ENCODE measurements around the gene UBE2E2.

The UBE2E2 gene

DNA sequence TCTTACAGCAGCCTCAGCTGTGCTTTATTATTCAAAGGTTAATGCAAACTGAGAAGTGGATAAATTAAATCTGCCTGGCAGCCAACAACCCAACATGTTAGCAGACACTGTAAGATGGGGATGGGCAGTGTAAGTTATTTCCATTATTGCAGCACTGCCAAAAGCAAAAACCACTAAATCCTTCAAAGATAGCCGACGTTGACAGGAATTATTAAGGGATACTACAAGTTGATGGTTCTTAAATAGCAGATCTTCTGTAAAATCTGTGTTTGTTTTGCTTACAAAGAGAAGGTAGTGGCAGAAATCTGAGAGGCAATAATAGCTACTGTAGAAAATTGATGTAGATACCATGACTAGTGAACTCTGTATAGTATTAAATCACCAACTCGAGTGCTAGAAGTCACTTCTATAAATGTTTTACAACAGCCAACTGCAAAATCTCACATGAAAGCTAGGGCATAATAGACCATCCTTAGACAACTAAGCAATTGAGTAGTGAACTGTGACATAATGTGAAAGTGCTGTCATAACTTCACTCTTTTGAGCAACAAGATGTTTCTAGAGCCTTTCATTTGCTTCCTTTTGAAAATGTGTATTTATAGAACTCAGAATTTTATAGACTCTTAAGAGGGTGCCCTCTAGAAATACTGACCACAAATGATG is 278.6 kb downstream of the UBE2E2 start:
- no peak overlapping the region for H3K4me3 ChIP-seq (ENCODE audit: low read depth, low read length)
- no peak for DNase-seq (ENCODE audit: low read depth)
- TF ChIP-seq, protein P1, sequence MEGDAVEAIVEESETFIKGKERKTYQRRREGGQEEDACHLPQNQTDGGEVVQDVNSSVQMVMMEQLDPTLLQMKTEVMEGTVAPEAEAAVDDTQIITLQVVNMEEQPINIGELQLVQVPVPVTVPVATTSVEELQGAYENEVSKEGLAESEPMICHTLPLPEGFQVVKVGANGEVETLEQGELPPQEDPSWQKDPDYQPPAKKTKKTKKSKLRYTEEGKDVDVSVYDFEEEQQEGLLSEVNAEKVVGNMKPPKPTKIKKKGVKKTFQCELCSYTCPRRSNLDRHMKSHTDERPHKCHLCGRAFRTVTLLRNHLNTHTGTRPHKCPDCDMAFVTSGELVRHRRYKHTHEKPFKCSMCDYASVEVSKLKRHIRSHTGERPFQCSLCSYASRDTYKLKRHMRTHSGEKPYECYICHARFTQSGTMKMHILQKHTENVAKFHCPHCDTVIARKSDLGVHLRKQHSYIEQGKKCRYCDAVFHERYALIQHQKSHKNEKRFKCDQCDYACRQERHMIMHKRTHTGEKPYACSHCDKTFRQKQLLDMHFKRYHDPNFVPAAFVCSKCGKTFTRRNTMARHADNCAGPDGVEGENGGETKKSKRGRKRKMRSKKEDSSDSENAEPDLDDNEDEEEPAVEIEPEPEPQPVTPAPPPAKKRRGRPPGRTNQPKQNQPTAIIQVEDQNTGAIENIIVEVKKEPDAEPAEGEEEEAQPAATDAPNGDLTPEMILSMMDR (IDR thresholded peaks at IDR 0.05; ENCODE audit: low read depth, low read length, missing control alignments), result no peak

DNA sequence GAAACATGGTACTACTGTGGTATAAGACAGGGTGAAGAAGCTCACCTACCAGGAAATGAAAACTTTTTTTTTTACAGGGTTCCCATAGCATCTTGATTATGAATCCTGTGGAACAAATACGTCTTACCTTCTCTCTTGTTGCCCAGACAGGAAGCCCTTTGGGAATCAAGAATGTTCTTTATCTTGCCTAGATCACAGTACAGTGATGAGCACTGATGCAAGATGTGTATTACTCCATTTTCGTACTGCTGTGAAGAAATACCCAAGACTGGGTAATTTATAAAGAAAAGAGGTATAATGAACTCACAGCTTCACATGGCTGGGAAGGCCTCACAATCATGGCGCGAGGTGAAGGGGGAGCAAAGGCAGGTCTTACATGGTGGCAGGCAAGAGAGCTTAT is 281.3 kb downstream of the UBE2E2 start:
- no peak for DNase-seq (ENCODE audit: low read depth)
- no peak overlapping the region for H3K4me3 ChIP-seq (ENCODE audit: low read depth, low read length)
- TF ChIP-seq, protein P1 (IDR thresholded peaks at IDR 0.05; ENCODE audit: low read depth, low read length, missing control alignments), result no peak

DNA sequence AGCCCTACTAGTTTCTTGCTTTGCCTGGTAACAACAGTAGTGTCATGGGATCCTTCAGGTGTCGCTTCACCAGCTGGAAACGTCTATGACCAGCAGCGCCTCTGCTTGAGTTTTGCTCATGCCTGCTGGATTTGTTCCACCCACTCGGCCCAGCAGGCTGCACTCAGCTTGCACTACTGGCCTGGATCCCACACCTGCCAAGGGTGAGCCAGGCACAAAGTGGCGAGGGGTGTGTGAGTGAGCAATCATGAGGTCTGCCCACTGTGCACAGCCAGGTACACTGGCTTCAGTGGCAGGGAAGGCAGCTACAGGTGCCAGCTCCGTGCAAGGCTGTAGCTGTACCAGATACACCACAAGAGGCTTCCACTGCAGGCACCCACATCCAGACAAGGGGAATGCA is 282.8 kb downstream of the UBE2E2 start:
- no peak overlapping the region for H3K4me3 ChIP-seq (ENCODE audit: low read depth, low read length)
- no peak for DNase-seq (ENCODE audit: low read depth)
- TF ChIP-seq, protein P1 (IDR thresholded peaks at IDR 0.05; ENCODE audit: low read depth, low read length, missing control alignments), result no peak

DNA sequence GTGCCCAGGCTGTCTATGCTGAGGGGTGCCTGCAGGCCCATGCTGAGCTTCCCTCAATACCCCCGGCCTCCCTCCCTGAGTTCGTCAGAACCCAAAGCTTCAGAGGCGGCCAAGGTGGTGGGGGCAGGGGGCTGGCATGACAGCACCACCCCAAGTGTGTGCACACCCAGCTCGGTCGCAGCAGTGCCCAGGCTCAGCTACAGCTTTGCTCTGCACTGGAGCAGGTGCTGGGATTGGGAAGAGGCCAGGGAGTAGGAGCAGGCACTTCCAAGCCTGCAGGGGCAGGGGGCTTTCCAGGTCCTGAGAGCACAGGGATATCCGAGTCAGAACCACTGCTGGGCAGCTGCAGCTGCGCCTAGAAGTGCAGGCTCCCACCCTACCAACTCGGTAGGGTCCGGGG is 283.9 kb downstream of the UBE2E2 start:
- no peak for DNase-seq (ENCODE audit: low read depth)
- H3K4me3 ChIP-seq (ENCODE audit: low read depth, low read length), result no peak overlapping the region
- TF ChIP-seq, protein P1 (IDR thresholded peaks at IDR 0.05; ENCODE audit: low read depth, low read length, missing control alignments), result no peak

DNA sequence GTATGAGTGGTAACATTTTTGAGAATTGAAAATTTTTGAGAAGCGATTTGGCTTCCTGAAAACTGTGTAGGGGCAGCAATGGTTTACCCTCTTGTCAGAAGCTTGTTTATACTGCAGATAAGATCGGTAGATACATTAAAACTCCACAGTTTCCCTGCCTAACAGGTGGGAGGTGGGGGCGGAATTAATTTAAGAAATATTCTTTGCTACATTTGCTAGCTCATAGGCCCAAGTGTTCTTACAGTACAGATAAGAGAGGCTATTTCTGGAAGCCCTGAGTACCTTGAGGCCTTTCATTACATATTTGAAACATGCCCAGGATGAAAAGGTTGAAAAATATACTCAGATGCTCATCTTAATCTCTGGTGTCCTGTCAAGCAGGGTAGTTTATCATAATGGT is 285.5 kb downstream of the UBE2E2 start:
- no peak overlapping the region for H3K4me3 ChIP-seq (ENCODE audit: low read depth, low read length)
- no peak for DNase-seq (ENCODE audit: low read depth)
- TF ChIP-seq, protein P1 (IDR thresholded peaks at IDR 0.05; ENCODE audit: low read depth, low read length, missing control alignments), result no peak

DNA sequence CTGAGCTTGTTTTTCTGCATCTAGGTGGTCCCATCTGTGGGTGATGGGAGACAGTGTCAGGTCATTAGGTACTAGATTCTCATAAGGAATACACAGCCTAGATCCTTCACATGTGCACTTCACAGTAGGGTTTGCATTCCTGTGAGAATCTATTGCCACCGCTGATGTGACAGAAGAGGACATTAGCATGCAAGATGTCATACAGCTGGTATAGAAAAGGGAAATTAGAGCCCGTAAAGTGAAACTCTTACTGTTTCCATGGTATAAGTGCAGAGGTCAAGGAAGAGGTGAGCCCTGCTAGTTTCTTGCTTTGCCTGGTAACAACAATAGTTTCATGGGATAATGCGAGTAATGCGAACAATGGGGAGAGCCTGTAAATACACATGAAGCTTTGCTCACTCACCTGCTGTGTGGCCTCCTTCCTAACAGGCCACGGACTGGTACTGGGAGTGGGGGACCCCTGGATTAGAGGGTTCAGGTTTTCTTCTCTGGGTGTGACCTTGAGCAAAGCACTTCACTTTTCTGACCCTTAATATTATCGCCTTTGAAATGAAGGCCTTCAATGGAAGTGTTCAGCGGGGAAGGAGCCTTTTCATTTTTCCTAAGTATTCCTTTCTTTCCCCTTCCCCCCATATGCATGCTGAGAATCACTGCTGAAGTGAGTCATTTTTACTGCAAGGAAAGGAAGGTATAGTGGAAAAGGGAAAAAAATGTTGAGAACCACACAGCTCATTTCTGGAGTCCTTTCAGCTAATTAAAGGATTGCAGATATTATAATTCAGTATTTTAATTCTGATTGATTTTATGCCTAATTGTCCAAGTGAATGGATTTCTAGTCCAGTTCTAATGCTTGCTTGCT is 286.4 kb downstream of the UBE2E2 start:
- H3K4me3 ChIP-seq (ENCODE audit: low read depth, low read length), result no peak overlapping the region
- TF ChIP-seq, protein P1 (IDR thresholded peaks at IDR 0.05; ENCODE audit: low read depth, low read length, missing control alignments), result no peak
- DNase-seq (ENCODE audit: low read depth), result no peak
